HG03558 (cell line): ENCODE data around the gene CD6.
"Not testable (repeated sequence)": the region's sequence is repeated elsewhere in the genome, so short reads cannot be mapped to it uniquely, and the experiment has no call there.

Experiments
- ATAC-seq: cut with Tn5 transposase; IDR thresholded peaks from one replicate; pipeline ENCODE4 v1.9.1; 2021; ENCODE audit warnings: moderate number of reproducible peaks; ENCODE audit not compliant: unreplicated experiment; ENCODE audit errors: extremely low read depth

Gene CD6

GRCh38 chr11:61048368-61049062, 77.0 kb downstream of the CD6 start:
- ATAC-seq, result no peak

DNA sequence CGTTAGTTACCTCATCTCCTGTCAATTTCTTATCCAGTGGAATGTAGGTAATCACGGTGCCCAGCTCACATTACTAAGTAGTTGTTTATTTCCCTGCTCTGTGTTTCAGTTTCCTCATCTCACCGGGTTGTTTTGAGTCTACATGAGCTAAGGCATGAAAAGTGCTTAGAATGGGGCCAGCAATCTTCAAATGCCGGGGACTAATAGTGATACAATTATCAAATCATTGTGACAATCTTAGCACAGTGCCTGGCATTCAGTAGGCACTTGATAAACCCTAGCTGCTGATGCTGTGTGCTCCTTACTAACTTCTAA, 77.5 kb downstream of the CD6 start:
- ATAC-seq, result no peak

GRCh38 chr11:61049859-61050258, 78.4 kb downstream of the CD6 start:
- no peak for ATAC-seq

DNA sequence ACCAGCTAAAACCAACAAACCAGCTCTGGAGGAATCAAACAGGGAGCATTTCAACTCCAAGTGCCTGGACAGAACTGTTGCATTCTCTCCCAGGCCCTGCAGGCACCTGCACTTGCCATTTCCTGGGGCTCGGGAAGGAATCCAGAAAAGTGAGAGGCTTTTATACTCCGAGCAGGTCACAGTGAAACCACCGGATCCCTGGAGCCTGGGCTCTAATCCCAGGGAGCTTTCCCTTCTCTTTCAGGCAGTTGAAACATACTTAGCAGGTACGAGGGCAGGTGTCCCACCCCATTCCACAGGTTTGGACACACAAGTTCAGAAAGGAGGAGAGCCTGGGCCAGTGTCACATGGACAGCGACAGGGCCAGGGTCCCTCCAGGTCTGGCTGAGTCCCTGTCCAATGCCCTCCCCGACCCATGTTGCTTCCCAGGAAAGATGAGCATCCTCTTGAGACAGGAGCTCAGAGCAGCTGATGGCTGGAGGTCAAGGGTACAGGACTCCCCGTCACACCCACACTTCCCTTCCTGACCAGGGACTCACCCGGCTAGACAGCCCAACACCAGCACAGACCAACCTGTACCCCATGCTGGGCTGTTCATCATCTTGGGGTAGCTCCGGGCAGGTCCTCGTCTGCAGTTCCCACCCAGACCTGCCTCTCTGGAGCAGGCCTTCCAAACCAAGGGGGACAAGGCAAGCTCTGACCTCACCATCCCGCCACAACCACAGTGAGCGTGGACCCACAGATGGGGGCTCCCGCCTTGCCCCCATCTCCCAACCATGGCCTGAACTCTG, 80.9 kb downstream of the CD6 start:
- no peak for ATAC-seq

- no peak for ATAC-seq
These were observed 81.7 kb downstream of the CD6 start for GRCh38 chr11:61053191-61053590.

- no peak for ATAC-seq
These were observed 83.0 kb downstream of the CD6 start for GRCh38 chr11:61054513-61054912.

- no peak for ATAC-seq
These were observed 83.6 kb downstream of the CD6 start for GRCh38 chr11:61054927-61055562.

DNA sequence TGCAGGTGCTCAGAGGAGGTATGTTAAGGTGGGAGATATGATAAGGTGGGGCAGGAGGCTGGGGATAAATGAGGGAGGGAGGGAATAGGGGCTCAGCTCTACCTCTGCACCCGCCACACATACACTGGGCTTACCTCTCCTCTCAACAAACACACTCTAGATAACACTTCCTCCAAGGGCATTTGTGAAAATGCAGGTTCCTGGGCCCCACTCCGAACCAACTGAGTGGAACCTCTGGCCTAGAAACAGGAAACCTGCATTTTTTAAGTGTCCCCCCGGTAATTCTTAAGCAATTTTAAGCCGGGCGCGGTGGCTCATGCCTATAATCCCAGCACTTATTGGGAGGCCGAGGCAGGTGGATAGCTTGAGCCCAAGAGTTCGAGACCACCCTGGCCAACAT, 84.3 kb downstream of the CD6 start:
- no peak for ATAC-seq

DNA sequence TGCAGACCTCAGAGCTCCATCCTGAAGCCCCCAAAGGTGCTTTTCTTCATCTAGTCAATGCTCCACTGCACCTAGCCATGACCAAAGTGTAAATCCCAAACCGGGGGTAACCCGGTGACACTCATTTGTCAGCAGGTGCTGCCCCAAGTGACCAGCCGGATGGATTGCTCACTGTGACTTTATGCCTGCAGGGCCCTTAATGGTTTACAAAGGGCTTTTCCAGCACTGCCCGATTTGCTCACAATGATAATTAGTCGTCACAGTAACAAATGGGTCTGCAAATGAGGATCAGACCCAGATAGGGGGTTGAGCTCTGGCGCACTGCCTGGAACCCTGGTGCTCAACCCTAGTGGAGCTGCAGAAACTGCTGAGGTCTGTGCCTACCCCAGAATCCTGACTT, 85.1 kb downstream of the CD6 start:
- no peak for ATAC-seq

- no peak for ATAC-seq
These were observed 85.5 kb downstream of the CD6 start for GRCh38 chr11:61056981-61057380.

DNA sequence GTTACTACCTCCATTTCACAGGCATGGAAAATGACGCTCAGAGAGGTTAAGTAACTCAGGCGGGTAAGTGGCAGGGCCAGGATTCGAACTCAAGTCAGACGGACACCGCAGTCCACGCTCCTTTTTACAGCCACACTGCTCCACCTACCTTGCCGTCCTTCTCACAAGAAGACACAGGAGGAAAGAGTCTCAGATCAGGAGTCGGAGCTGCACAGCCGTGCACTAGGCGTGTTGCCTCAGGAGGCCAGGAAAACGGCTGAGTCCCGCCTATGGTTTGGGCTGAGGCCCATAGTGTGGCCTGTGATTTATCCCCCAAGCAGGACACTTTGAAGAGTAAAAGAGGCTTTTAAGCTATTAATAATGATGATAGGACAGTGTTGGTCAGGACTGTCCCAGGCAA, 86.1 kb downstream of the CD6 start:
- ATAC-seq, result no peak

DNA sequence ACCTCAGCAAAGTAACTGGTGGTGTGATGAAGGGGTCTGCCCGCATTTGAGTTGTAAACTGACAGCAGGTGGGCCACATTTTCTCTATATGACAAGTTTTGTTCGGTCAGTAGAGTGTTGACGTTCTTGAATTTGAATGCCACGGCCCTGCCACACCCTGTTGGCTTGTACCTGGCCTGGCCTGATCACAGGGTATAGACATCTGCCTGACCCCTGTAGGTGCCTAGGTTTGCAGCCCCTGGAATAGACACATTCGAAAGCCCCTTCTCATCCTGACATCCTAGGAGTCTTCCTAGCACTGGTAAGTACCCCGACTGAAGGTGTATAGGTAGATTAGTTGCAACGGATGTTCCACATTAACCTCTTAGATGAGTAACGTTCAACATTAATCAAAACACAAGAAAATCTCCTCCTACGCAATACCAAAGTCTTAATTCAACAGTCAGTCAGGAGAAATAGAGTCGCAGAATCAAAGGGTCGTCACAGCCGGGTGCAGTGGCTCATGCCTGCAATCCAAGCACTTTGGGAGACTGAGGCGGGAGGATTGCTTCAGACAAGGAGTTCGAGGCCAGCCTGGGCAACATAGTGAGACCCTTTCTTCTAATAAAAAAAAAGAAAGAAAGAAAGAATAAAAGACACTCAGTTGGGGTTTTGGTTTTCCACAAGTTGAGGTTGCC, 87.2 kb downstream of the CD6 start:
- ATAC-seq, result no peak

DNA sequence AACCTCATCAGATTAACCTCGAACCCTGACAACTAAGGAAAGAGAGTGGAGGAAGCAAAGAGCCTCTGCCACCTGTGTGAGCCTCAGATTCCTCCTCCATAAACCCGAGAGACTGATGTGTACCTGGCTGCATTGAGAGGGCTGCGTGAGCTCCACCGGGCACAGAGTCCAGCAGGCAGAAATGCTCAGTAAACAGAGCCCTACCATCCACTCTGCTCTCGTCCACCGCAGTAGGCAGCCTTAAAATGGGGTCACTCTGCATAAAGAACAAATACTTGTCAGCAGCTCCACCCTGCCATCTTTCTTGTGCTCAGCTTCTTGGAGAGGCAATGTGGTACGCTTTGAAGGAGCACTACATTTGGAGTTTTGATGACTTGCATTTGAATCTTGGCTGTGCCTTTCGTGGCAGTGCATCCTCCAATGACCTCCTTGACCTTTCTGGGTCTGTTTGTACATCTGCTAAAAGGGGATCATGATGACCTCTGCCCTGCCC, 87.8 kb downstream of the CD6 start:
- no peak for ATAC-seq

GRCh38 chr11:61061081-61061826, 89.8 kb downstream of the CD6 start:
- ATAC-seq, result peak; percentile 58

GRCh38 chr11:61062181-61062930, 90.9 kb downstream of the CD6 start:
- no peak for ATAC-seq

GRCh38 chr11:61065236-61065635, 93.8 kb downstream of the CD6 start:
- ATAC-seq, result not testable (repeated sequence)

- no peak for ATAC-seq
These were observed 94.6 kb downstream of the CD6 start for GRCh38 chr11:61065955-61066638.

GRCh38 chr11:61066645-61067044, 95.2 kb downstream of the CD6 start:
- no peak for ATAC-seq
